HG03439 (cell line): Measurements from ENCODE around the gene EEF2.
"Not testable (repeated sequence)": the region's sequence is repeated elsewhere in the genome, so short reads cannot be mapped to it uniquely, and the experiment has no call there.

Source experiments
- ATAC-seq: cut with Tn5 transposase; IDR thresholded peaks from one replicate; pipeline ENCODE4 v1.9.1; 2021; ENCODE audit warnings: mild to moderate bottlenecking, moderate library complexity; ENCODE audit not compliant: unreplicated experiment

EEF2 gene

DNA sequence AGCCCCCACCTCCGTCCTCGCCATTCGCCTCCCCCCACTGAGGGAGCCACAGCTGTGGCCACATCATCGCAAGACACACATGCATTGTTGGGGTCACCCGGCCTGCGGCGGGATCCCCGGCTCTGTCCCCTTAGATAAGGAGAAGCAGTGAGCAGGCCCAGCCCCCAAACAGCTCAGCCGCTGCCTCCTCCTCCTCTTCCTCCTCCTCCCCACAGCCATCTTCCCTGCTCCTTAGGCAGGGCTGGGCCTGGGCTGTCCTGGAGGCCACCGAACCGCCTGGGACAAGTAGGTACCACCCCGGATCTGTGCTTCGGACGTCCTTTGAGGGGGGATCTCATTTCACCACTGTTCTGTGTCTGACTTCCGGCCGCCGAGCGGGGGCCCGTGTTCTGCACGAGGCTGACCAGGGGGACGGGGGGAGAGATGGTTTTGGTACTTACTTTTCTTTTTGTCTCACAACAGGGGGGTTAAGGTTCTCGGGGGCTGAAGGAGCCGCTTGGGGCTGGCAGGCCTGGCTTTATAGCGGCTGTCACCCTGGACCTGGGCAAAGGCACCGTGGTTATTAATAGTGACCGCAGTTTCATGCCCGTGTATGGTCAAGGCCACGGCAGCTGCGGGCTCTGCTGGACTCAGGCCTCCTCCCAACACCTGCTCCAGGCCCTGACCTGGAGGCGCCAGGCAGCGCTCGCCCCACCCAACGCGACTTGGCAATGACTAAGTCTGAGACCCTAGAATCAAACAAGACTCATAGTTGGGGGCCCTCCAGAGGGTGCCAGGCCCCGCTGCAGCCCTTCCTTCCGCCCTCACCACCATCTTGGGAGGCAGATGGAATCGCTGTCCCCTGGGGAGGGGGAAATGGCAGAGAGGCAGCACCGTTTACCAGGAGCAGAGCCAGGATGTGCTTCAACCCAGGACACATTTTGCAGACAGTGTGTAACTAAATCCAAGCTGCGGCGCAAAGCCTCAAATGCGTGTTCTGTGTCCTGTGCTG lies 34.1 kb downstream of the EEF2 start:
- ATAC-seq = no peak

DNA sequence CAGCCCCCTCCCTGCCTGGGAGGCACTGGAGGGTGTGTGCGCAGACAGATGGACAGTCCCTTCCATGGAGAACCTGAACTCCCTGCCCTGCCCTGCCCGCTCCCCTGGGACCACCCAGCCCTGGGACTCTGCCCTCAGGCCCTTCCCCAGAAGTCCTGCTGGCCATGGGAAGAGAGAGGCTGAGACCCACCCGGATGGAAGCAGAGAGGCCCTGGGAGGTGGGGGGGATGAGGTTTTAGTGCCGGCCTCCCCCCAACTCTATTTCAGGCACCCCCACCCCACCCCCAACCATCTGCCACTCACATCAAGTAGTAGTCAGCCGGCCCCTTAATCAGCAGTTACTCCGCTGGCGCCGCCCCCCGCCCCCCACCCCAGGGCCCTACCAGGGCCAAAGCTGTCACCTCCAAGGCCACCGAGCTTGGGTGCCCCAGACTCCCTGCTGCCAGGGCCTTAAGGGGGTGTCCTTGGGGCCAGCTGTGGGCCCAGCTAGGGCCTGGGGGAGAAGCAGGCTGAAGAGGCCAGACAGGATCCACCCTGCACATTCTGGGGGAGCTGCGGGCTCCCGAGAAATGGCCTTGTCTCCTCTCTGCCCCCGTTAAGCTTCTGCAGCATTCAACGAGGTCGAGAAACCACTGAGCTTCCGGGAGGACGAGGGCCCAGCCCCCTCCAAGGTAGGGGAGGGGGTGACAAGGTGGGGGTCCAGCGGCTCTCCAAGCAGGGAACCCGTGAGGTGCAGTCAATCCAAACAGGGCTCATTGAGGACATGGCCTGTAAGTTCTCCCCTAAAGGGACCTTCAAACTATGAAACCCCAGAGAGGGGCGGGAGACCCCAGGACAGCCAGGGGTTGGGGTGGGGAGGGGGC lies 35.0 kb downstream of the EEF2 start:
- ATAC-seq = no peak

DNA sequence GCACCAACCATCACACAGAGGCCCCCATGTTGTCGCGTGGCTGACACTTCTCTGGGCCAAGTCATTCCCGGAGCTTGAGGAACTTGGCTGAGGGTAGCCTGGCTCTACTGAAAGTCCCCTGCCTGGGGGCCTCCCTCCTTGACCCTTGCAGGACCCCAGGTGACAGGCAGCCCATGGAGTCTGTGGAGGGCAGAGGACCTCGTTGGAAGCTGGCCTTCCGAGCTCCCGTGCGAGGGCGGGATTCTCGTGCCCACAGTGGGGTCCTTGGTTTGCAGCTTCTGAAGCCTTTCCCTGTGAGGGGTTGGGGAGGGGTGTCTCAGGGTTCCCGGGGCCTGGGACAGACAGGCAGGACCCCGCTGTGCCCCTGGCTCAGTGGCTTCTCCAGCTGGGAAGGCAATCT lies 36.0 kb downstream of the EEF2 start:
- no peak for ATAC-seq

DNA sequence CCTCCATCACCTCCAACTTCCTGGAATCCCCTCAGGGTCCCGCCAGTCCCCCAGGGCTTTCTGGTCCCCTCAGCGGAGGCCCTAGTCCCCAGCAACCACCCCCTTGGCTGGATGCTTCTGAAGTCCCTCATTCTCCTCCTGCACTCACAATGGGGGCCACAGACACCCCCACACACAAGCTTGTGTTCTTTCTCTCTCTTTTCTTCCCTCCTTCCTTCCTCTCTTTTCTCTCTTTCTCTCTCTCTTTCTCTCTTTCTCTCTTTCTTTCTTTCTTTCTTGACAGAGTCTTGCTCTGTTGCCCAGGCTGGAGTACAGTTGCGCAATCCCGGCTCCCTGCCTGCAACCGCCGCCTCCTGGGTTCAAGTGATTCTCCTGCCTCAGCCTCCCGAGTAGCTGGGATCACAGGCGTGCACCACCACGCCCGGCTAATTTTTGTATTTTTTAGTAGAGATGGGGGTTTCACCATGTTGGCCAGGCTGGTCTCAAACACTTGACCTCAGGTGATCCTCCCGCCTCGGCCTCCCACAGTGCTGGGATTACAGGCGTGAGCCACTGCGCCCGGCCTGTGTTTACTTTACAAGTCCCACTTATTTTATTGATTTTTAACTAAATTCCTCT lies 37.8 kb downstream of the EEF2 start:
- not testable (repeated sequence) for ATAC-seq

DNA sequence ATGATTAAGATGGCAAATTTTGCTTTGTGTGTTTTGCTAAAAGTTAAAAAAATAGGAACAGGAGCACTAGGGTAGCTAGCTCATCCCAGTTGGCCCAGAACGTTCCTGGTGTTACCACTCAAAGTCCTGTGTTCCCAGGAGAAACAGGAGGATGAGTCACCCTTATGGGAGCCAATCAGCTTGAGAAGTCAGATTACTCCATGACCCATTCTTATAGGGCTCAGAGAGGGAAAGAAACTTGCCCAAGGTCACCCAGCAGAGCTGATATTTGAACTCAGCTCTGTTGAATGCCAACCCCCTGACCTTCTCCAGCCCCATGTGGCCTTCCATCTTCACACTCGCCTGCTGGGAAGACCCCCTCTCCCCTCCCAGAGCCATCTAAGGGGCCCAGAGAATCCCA lies 39.4 kb downstream of the EEF2 start:
- no peak for ATAC-seq

DNA sequence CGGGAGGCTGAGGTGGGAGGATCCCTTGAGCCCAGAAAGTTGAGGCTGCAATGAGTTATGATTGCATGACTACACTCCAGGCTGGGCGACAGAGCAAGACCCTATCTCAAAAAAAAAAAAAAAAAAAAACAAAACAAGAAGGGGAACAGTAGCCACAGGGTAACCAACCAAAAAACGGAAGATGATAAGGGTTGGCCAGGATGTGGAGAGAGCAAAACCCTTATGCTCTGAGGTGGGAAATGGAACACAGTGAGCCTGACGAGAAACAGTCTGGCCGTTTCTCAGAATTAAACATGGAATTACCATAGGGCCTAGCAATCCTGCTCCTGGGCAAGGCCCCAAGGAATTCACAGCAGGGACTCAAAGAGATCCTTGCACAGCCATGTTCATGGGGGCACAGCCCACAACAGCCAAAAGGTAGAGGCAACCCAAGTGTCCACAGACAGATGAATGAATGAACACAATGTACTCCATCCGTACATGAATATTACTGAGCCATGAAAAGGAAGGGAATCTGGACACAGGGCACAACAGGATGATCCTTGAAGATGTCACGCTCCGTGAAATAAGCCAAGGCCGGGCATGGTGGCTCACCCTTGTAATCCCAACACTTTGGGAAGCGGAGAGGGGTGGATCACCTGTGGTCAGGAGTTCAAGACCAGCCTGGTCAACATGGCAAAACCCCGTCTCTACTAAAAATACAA lies 41.1 kb downstream of the EEF2 start:
- no peak for ATAC-seq

DNA sequence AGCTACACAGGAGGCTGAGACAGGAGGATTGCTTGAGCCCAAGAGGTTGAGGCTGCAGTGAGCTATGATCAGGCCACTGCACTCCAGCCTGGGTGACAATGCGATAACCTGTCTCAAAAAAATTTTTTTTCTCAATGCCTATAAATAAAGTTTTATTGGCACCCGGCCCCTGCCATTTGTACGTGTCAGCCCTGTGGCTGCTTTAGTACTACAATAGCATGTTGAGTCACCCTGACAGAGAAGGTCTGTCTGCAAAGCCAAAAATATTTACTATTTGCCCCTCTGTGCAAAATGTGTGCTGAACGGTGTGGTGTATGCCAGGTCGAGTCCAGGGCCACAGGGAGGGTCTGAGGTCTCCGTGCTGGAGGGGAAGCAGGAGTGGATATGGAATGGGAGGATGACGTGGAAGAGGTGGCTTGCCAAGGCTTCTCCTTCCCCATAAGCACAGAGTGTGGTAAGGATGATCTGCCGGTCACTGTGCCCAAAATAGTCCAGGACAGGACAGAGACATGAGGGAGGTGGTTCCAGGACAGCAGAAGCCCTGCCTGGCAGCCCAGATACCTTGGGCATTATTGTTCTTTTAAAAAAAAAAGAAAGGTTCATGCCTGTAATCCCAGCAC lies 42.4 kb downstream of the EEF2 start:
- ATAC-seq = no peak

DNA sequence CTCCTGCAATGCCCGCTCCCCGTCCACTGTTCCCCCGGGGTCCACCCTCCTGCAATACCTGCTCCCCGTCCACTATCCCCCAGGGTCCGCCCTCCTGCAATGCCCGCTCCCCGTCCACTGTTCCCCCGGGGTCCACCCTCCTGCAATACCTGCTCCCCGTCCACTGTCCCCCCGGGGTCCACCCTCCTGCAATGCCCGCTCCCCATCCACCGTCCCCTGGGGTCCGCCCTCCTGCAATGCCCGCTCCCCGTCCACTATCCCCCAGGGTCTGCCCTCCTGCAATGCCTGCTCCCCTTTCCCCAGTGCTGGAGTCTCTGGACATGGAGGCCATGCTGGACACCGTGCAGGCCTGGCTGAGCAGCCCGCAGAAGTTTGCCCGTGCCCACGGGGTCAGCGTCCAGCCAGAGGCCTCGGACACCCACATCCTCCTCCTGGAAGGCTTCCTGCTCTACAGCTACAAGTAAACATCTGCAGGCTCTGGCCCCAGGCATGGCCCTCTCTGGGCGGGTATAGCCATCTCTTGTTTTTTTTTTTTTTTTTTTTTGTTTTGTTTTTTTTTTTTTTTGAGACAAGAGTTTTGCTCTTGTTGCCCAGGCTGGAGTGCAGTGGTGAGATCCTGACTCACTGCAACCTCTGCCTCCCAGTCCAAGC lies 46.8 kb downstream of the EEF2 start:
- not testable (repeated sequence) for ATAC-seq

DNA sequence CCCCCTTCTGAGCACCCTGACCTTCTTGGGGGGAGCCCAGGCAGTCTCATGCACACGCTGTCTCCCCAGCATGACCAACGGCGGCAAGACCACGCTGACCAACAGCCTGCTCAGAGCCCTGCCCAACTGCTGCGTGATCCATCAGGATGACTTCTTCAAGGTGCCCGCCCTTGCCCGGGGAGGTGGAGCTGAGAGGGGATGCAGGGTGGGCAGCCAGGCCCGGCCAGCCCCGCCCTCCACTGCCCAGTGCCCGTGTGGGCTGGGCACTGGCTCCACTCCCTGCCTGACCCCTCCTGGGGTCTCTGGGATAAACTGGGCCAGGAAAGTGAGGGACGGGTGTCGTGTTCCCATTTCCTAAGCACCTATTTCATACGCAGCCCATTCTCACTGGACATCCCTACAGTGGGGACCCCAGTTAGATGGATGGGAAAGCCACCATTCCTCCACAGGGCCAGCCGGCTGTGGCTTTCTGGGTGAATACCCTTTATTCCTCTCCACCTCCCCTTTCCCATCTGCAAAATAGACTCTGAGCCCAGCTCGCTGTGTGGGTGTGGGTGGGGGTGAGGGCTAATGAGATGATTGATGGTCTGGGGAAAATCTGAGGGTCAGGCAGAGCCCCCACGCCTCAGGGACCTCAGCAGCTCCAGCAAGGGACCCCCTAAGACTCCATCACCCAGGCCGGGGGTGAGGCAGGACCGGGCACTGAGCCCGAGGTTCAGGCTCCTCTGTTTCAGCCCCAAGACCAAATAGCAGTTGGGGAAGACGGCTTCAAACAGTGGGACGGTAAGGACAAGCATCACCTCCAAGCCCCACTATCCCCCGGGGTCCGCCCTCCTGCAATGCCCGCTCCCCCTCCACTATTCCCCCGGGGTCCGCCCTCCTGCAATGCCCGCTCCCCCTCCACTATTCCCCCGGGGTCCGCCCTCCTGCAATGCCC lies 48.5 kb downstream of the EEF2 start:
- ATAC-seq = no peak

DNA sequence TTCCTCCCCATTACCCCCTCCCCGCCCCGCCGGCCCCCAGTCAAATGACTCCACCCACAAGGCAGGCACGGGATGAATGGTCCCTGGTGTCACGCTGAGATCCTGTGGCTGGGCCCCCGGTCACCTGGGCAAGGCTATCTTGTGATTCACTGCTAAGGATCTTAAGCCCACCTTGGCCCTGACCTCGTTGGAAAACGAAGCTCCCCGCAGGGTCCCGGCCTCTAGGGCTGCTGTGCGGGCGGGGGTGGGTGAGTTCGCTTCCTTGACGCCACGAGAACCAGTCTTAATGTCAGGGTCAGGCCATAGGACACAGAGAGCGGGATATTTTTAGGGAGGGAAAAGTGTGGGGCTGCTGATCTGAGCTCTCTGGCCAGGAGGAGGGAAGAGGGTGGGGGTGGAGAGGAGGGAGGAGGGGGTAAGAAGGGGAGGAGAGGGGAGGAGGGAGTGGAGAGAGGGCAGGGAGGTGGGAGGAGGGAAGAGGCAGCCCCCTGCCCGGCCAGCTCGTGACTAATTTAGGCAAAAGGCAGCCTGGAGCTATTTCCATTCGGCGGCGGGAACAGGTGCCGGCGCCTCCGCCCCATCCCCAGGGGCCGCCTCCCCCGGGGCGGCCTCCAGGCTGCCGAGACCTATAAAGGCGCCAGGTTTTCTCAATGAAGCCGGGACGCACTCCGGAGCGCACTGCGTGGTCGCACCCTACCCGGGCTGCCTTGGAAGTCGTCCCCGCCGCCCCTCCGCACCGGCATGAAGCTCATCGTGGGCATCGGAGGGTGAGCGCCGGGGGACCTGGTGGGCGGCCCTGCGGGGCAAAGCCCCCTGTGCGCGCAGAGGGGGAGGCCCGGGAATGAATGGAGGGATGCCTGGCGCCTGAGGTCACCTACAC lies 52.1 kb downstream of the EEF2 start, which contains the start of gene NMRK2:
TSS of gene NMRK2 (plus strand) at position 139 of the 880 bp plus-strand sequence. CDS start at position 742, 603 bp downstream.
- ATAC-seq = no peak

DNA sequence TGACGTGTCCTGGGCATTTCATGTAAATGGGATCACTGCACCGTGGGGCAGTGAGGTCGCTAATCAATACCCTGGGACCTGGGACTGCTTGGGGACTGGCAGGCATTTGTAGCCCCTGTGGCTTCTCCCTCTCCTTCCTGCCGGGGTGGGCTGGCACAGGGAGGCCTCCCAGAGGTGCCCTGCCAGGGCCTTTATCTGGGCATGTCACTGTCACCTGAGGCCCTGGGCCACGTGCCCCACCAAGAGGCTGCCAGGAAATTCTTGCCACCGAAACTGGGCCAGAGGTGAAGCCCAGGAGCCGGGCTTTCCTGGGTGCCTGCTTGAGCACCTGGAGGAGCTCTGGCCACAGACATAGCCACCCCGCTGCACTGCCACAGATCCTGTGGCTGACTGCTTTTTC lies 54.2 kb downstream of the EEF2 start:
- ATAC-seq = no peak
